ENCODE measurements around the gene CAMKK2.

- no peak for TF ChIP-seq CTCF (IDR thresholded peaks at IDR 0.05)
- no peak for TF ChIP-seq POLR2A (IDR thresholded peaks at IDR 0.05)
Measured at GRCh38 chr12:121218588-121219352, 77.7 kb downstream of the CAMKK2 start.
